Smooth muscle cell (in vitro differentiated cells): ENCODE measurements around the gene BEND3. TPM values are rescaled to one million over a fixed set of nuclear protein-coding genes. Genes with fewer than 3 reads are reported as not detected.

Experiments
- DNase-seq: peaks from one replicate; lab custom pipeline; 2025; ENCODE audit not compliant: unreplicated experiment; lab: John Stamatoyannopoulos, UW
- H2AFZ ChIP-seq: fragments of 200-600 bp; sonication (generic); 2 replicates; pipeline ENCODE4 v1.6.0; 2016; ENCODE audit warnings: antibody characterized with exemption, low read depth, mild to moderate bottlenecking
- H3F3A ChIP-seq: fragments of 200-600 bp; sonication (generic); 2 replicates; pipeline ENCODE4 v1.6.0; 2017; ENCODE audit warnings: antibody characterized with exemption, low read depth
- H3K27ac ChIP-seq: fragments of 200-600 bp; sonication (generic); 2 replicates; pipeline ENCODE4 v1.5.1; 2016; ENCODE audit warnings: low read depth, mild to moderate bottlenecking
- H3K27me3 ChIP-seq: fragments of 200-600 bp; sonication (generic); 2 replicates; pipeline ENCODE4 v1.6.1; 2016; ENCODE audit warnings: low read depth, mild to moderate bottlenecking
- H3K36me3 ChIP-seq: fragments of 200-600 bp; sonication (generic); 2 replicates; pipeline ENCODE4 v1.5.1; 2016; ENCODE audit warnings: low read depth
- H3K4me1 ChIP-seq: fragments of 200-600 bp; sonication (generic); 2 replicates; pipeline ENCODE4 v1.5.1; 2016; ENCODE audit warnings: low read depth
- H3K4me2 ChIP-seq: fragments of 200-600 bp; sonication (generic); 2 replicates; pipeline ENCODE4 v1.6.0; 2016; ENCODE audit warnings: mild to moderate bottlenecking
- H3K4me3 ChIP-seq: fragments of 200-600 bp; sonication (generic); 2 replicates; pipeline ENCODE4 v1.5.1; 2016; ENCODE audit warnings: mild to moderate bottlenecking
- H3K79me2 ChIP-seq: fragments of 200-600 bp; sonication (generic); 2 replicates; pipeline ENCODE4 v1.6.0; 2016; ENCODE audit warnings: low read depth, mild to moderate bottlenecking
- H3K9ac ChIP-seq: fragments of 200-600 bp; sonication (generic); 2 replicates; pipeline ENCODE4 v1.6.0; 2016; ENCODE audit warnings: low read depth
- H3K9me3 ChIP-seq: fragments of 200-600 bp; sonication (generic); replicated peaks from 2 replicates; pipeline ENCODE4 v1.5.1; 2016; ENCODE audit warnings: low read depth
- H4K20me1 ChIP-seq: fragments of 200-600 bp; sonication (generic); 2 replicates; pipeline ENCODE4 v1.6.0; 2016; ENCODE audit warnings: low read depth
- WGBS: methylation state at CpG from one replicate; pipeline ENCODE4 v1.1.7; 2016; ENCODE audit warnings: low lambda C conversion rate; 5-methylcytosine and 5-hydroxymethylcytosine counted together
- polyA plus RNA-seq: library from polyadenylated mRNA; unstranded; fragments of >200 nt; fragmentation: Nextera tagmentation; extraction: Ambion mirVana; gene quantifications from 2 replicates; pipeline ENCODE4 v1.2.1, GENCODE V29; 2016
- total RNA-seq: library from RNA; depleted of rRNA; stranded (reverse); fragments of >200 nt; gene quantifications from 2 replicates; pipeline ENCODE4 v1.2.3, GENCODE V29; 2014
- TF ChIP-seq, protein P1 (sequence below): fragments of 200-600 bp; sonication (generic); IDR thresholded peaks from 2 replicates; pipeline ENCODE4 v1.5.1; 2017; ENCODE audit warnings: borderline replicate concordance, mild to moderate bottlenecking, antibody characterized with exemption; ENCODE audit not compliant: insufficient read depth, poor library complexity, severe bottlenecking

BEND3 gene
- total and polyA plus RNA-seq, 2 experiments from 2014 or later = 2.3 to 3.5 TPM

DNA sequence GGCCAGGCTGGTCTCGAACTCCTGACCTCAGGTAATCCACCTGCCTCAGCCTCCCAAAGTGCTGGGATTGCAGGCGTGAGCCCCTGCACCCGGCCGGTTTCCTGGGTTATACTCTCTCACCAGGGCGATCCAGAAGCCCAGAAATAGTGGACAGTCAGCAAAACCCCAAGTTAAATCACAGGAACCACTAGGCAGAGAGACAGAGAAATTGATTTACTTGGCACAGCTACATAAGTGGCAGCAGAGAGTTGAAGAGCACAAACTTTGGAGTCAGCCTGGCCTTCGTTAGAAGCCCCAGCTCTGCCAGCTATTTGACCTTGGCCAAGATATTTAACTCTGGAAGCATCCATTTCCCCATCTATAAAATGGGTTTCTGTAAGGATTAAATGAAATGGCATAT lies 54.6 kb downstream of the BEND3 start:
- no peaks in the 10 kb centered on the region for H3F3A ChIP-seq
- no peak for DNase-seq
- TF ChIP-seq, protein P1, sequence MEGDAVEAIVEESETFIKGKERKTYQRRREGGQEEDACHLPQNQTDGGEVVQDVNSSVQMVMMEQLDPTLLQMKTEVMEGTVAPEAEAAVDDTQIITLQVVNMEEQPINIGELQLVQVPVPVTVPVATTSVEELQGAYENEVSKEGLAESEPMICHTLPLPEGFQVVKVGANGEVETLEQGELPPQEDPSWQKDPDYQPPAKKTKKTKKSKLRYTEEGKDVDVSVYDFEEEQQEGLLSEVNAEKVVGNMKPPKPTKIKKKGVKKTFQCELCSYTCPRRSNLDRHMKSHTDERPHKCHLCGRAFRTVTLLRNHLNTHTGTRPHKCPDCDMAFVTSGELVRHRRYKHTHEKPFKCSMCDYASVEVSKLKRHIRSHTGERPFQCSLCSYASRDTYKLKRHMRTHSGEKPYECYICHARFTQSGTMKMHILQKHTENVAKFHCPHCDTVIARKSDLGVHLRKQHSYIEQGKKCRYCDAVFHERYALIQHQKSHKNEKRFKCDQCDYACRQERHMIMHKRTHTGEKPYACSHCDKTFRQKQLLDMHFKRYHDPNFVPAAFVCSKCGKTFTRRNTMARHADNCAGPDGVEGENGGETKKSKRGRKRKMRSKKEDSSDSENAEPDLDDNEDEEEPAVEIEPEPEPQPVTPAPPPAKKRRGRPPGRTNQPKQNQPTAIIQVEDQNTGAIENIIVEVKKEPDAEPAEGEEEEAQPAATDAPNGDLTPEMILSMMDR = no peak
- no peak overlapping the region for H2AFZ ChIP-seq
- no peaks in the 10 kb centered on the region for H3K79me2 ChIP-seq
- no peaks in the 10 kb centered on the region for H3K9me3 ChIP-seq
- WGBS = 92% methylated on average over 6 of the region's 6 CpGs
- no peak overlapping the region for H3K27ac ChIP-seq
- no peak overlapping the region for H3K4me3 ChIP-seq
- peaks cover 20% of the 10 kb centered on the region for H3K4me1 ChIP-seq
- H3K36me3 ChIP-seq = no peaks in the 10 kb centered on the region
- H3K9ac ChIP-seq = no peak overlapping the region
- H3K27me3 ChIP-seq = peaks cover 6% of the 10 kb centered on the region
- peaks cover 3% of the 10 kb centered on the region for H4K20me1 ChIP-seq
- H3K4me2 ChIP-seq = no peak overlapping the region

DNA sequence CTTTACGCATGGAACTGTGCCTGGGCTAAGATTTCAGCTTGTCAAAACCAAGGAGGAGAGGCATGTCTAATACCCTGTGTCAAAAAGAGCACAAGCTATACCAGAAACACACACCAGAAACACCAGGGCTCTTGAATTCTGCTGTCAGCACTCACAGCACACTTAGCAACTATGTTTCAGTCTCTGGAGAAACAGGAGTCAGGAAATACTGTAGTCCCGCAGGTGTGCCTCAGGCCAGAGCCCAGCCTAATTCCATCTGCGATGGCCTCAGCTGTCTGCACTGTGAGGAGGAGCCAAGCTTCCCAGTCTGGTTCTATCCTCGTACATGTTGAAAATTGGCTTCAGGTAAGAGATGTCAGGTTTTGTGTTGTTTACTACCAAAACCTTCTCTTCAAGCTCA lies 55.7 kb downstream of the BEND3 start:
- 86% methylated on average over 4 of the region's 4 CpGs for WGBS
- Histone ChIP-seq H2AFZ (no peak overlapping the region), H3K79me2 (no peaks in the 10 kb centered on the region), H3K27me3 (peaks cover 6% of the 10 kb centered on the region), H3K9ac (no peak overlapping the region), H3K4me3 (no peak overlapping the region), H3K27ac (no peak overlapping the region), H3K36me3 (no peaks in the 10 kb centered on the region), H3K9me3 (no peaks in the 10 kb centered on the region), H3K4me1 (peaks cover 15% of the 10 kb centered on the region), H3F3A (no peaks in the 10 kb centered on the region), H3K4me2 (no peak overlapping the region), H4K20me1 (peaks cover 3% of the 10 kb centered on the region)
- TF ChIP-seq, protein P1 = no peak
- no peak for DNase-seq

DNA sequence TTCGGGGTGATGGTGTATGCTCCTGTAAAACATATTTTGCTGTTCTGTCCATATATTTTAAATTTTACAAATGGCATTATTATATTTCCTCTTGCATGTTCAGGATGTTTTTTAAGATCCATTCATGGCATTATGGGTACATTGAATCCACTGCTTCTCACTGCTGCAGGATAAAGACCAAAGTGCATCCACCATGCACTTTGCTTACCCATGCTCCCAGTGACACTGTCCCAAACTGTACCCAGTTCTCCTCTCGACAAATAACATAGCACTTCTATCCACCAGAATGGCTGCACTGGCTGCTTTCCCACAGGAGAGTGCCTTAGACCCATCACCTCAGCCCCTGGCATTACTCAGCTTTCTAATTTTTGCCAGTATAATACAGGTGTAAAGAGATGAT lies 57.6 kb downstream of the BEND3 start:
- peaks cover 14% of the 10 kb centered on the region for H3K4me1 ChIP-seq
- H3K4me2 ChIP-seq = no peak overlapping the region
- no peaks in the 10 kb centered on the region for H3K79me2 ChIP-seq
- no peaks in the 10 kb centered on the region for H3K9me3 ChIP-seq
- peaks cover 6% of the 10 kb centered on the region for H3K27me3 ChIP-seq
- no peak overlapping the region for H3K27ac ChIP-seq
- no peak overlapping the region for H3K4me3 ChIP-seq
- 73% methylated on average over 2 of the region's 2 CpGs for WGBS
- no peak overlapping the region for H2AFZ ChIP-seq
- H3K36me3 ChIP-seq = no peaks in the 10 kb centered on the region
- TF ChIP-seq, protein P1 = no peak
- H4K20me1 ChIP-seq = peaks cover 3% of the 10 kb centered on the region
- DNase-seq = no peak
- no peaks in the 10 kb centered on the region for H3F3A ChIP-seq
- H3K9ac ChIP-seq = no peak overlapping the region

DNA sequence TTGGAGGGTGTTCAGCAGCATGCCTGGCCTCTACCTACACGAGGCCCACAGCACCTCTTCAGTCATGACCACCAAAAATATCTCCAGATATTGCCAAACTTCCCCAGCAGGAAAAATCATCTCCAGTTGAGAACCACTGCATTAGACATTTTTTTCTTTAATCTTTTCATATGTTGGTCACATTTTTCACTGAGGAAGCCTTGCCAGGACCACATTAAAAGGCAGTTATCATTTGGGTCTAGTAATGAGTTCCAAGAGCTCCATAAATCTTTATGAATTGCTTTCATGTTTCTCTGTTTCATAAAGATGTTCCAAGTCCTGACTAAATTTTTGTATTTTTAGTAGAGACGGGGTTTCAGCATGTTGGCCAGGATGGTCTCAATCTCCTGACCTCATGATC lies 58.5 kb downstream of the BEND3 start:
- Histone ChIP-seq H3K9me3 (no peaks in the 10 kb centered on the region), H3K4me1 (peaks cover 10% of the 10 kb centered on the region), H3K9ac (no peak overlapping the region), H3K79me2 (no peaks in the 10 kb centered on the region), H3K36me3 (no peaks in the 10 kb centered on the region), H3F3A (no peaks in the 10 kb centered on the region), H3K27me3 (no peaks in the 10 kb centered on the region), H3K4me3 (no peak overlapping the region), H3K4me2 (no peak overlapping the region), H4K20me1 (peaks cover 3% of the 10 kb centered on the region), H3K27ac (no peak overlapping the region), H2AFZ (no peak overlapping the region)
- no peak for DNase-seq
- TF ChIP-seq, protein P1 = no peak
- WGBS = 84% methylated on average over 2 of the region's 2 CpGs
